Astrocyte of the cerebellum (primary cell): ENCODE results near the gene SLC25A26.

Experiments used
- DNase-seq: peaks from one replicate; pipeline ENCODE4 v3.0.0-alpha.2; 2011; ENCODE audit warnings: low read depth
- H3K4me3 ChIP-seq: 2 replicates; pipeline ENCODE4 v1.5.1; 2011; ENCODE audit warnings: mild to moderate bottlenecking, low read depth, low read length, moderate library complexity
- CTCF ChIP-seq: IDR thresholded peaks from 2 replicates; pipeline ENCODE4 v1.5.1; 2012; ENCODE audit warnings: low read length, low read depth, moderate library complexity, mild to moderate bottlenecking; ENCODE audit errors: missing control alignments
- in situ Hi-C: cut with HindIII; loops from 2 replicates; pipeline ENCODE4 v1.10.0; 2017; ENCODE audit warnings: low sequenced_read_pairs

Gene SLC25A26

GRCh38 chr3:66381626-66382025, 160.8 kb downstream of the SLC25A26 start:
- TF ChIP-seq CTCF = no peak
- in situ Hi-C loops = no loop called here
- no peak for DNase-seq
- no peak overlapping the region for H3K4me3 ChIP-seq

GRCh38 chr3:66382142-66382541, 161.3 kb downstream of the SLC25A26 start:
- H3K4me3 ChIP-seq = no peak overlapping the region
- no peak for DNase-seq
- in situ Hi-C loops = no loop called here
- no peak for TF ChIP-seq CTCF

GRCh38 chr3:66383023-66383422, 162.2 kb downstream of the SLC25A26 start:
- in situ Hi-C loops = no loop called here

GRCh38 chr3:66383998-66384745, 163.4 kb downstream of the SLC25A26 start:
- no peak for TF ChIP-seq CTCF
- no peak overlapping the region for H3K4me3 ChIP-seq
- in situ Hi-C loops = no loop called here
- no peak for DNase-seq

More at GRCh38 chr3:66383023-66383422, 162.2 kb downstream of the SLC25A26 start:
- no peak overlapping the region for H3K4me3 ChIP-seq
- no peak for DNase-seq
- no peak for TF ChIP-seq CTCF

- no peak for TF ChIP-seq CTCF
- no peak overlapping the region for H3K4me3 ChIP-seq
- DNase-seq = no peak
- in situ Hi-C loops = no loop called here
These were observed 164.3 kb downstream of the SLC25A26 start for GRCh38 chr3:66385066-66385465.

DNA sequence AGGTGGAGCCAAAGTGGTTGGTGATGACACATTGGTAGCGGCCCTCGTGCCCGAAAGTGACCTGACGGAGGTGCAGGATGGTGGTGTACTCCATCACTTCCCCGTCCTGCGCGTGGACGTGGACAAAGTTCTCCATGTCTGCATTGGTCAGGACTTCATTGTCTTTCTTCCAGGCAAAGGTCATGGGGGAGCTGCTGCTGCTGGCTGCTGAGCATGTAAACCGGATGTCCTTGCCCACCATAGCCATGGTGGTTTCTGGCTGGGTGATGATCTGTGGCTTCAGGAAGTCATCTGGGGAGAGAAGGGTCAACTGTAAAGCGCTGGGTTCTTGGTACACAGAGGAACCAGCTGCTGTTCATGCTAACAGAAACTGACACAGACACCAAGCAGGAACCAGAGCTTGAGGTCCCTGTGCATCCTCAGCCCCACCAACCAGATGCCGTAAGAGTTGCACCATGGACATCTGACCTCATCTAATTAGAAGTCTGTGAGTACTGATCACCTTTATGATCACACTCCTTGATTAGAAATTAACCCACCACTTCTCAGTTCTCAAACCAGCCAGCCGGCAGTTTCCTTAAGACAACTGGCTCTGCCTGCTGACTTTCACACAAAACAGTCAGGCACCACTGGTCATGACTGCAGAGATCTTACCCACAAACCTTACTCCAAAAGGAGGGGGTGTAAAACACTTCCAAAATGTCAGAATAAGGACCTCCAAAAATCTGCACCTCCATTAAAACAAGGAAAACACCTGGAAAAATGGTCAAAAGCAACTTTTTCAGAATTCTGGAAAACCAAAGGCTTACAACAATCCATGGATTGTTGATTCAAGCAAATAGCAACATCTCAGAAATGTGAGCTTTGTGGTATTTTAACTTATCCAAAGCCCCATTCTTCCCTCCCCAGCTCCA, 165.5 kb downstream of the SLC25A26 start:
- TF ChIP-seq CTCF = no peak
- H3K4me3 ChIP-seq = no peak overlapping the region
- in situ Hi-C loops = no loop called here
- no peak for DNase-seq
